ENCODE results near the gene PTPRG.

DNA sequence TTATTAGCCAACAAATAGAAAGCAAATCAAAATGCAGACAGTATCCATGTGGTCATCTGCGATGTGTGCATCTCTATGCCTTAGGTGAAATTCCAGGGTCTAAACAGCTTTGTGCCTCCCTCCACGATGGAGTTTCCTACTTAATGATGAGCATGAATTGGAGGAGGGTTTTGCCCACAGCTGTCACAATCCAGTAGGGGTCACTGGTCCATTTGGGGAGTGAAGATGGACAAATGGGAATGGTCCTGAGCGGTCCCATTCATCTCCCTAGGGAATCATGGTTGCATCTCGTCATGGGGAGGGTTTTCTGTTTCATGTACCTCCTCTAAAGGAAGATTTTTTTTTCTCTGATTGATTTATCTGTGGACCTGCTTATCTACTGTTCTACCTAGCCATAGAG, 358.0 kb downstream of the PTPRG start:
- no peak for TF ChIP-seq EZH2phosphoT487 (IDR thresholded peaks at IDR 0.05; ENCODE audit: borderline replicate concordance, low read length)
- TF ChIP-seq, protein P1, sequence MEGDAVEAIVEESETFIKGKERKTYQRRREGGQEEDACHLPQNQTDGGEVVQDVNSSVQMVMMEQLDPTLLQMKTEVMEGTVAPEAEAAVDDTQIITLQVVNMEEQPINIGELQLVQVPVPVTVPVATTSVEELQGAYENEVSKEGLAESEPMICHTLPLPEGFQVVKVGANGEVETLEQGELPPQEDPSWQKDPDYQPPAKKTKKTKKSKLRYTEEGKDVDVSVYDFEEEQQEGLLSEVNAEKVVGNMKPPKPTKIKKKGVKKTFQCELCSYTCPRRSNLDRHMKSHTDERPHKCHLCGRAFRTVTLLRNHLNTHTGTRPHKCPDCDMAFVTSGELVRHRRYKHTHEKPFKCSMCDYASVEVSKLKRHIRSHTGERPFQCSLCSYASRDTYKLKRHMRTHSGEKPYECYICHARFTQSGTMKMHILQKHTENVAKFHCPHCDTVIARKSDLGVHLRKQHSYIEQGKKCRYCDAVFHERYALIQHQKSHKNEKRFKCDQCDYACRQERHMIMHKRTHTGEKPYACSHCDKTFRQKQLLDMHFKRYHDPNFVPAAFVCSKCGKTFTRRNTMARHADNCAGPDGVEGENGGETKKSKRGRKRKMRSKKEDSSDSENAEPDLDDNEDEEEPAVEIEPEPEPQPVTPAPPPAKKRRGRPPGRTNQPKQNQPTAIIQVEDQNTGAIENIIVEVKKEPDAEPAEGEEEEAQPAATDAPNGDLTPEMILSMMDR (IDR thresholded peaks at IDR 0.05; ENCODE audit: low read depth, low read length, poor library complexity, severe bottlenecking), result no peak

Measured in DOHH2 (cell line).